NOMO-1 treated with DMSO at 0.1 percent for 48 hours (cell line): ENCODE measurements around the gene BCAS1.

ENCODE experiments used
- DNase-seq: peaks from one replicate; lab custom pipeline; 2025; ENCODE audit not compliant: unreplicated experiment; lab: John Stamatoyannopoulos, UW

The BCAS1 gene

GRCh38 chr20:53948383-53949318, 121.7 kb downstream of the BCAS1 start:
- DNase-seq: no peak

DNA sequence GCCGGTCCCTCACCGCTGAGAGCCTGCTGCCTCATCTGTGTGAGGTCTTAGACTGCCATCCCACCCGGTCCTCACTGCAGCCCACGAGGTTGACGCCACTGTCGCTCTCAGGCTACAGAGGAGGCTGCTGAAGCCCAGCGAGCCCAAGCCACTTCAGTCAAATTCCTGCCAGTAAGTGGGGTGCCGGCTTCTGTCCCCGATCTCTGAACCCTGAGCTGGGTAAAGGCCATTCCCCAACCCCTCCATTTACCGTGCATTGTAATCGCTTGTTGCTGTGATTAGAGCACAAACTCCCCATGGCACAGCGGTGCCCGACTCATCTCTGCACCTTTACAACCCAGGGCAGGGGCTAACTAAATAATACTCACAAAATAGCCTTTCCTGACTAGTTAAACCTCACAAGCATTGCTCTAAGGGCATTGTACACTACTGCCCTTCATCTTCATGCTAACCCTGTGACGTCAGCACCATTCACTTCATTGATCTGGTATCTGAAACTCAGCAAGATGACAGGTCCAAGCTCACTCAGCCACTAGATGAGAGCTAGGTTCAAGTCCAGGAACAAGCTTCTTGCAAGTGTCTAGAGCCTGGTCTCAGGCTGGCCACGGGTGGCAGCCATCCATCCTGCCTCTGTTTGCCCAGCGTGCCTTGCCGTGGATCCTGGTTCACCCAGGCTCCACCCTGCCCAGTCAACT, 122.7 kb downstream of the BCAS1 start:
- no peak for DNase-seq

- DNase-seq: no peak
Measured at GRCh38 chr20:53946106-53946505, 124.3 kb downstream of the BCAS1 start.

GRCh38 chr20:53945478-53945877, 124.9 kb downstream of the BCAS1 start:
- no peak for DNase-seq

GRCh38 chr20:53944796-53945195, 125.6 kb downstream of the BCAS1 start:
- DNase-seq: no peak

DNA sequence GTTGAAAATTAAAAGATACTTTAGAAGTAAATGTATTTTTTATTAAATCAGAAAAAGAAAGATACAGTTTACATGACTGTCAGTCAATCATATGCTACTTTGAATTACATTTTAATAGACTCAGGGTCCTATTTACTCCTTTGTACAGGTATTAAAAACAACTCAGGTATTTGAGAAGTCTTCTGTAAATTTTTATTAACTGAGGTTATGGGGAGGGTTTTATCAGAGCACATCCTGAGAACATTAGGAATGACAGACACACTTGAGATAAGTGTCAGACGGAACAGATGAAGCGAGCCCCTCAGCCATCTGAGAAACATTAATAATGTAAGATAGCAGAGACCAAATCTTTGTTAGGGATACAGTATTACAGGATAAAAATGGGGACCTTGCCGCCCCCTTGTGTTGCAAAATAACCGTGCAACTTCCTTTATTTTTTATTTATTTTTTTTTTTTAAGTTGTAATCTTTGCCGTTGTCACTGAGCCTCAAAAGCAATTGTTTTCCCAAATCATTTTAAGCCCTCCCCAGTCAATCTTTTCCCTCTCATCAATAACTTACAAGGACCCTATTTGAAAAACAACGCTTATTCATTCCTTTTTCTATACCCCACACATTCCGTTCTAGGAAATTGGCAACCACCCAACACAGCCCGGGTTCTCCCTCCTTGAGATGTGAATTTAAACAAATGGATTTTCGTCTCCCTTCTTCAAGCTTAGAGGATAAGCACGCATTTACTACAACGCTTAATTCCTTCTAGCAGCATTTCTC, 126.7 kb downstream of the BCAS1 start:
- peak; percentile 31 for DNase-seq

DNA sequence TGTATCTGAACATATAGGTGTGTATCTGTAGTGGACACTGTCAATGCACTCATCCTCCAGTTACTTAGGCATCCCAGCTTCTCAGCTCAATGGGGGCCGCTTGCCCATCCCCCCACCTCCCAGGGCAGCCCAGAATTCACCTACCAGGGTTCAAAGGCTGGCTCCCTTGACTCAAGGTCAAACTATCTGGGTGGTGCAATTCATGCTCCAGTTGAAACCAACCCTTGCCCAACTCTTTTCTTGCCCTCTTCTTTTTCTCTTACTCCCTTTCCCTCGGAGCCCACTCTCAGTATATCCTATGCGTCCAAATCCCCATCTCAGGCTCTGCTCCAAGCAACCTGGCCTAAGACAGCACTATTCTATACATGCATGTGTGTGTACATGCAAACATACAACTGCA, 127.4 kb downstream of the BCAS1 start:
- no peak for DNase-seq

DNA sequence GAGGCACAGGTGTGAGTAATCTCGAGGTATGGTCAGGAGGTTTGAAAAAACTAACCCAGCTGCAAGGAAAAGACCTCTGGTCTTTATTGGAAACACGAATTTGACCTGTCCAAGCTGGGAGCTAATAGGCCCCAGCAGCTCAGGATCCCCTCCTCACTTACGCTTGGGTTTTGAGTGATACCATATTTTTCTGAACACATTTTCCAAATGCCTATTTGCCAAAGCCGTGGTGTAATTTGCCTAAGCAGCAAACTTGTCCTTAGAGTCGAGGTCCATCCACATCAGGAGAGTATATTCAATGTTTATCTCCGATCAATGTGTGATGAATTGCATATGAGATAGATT, 128.0 kb downstream of the BCAS1 start:
- no peak for DNase-seq

DNA sequence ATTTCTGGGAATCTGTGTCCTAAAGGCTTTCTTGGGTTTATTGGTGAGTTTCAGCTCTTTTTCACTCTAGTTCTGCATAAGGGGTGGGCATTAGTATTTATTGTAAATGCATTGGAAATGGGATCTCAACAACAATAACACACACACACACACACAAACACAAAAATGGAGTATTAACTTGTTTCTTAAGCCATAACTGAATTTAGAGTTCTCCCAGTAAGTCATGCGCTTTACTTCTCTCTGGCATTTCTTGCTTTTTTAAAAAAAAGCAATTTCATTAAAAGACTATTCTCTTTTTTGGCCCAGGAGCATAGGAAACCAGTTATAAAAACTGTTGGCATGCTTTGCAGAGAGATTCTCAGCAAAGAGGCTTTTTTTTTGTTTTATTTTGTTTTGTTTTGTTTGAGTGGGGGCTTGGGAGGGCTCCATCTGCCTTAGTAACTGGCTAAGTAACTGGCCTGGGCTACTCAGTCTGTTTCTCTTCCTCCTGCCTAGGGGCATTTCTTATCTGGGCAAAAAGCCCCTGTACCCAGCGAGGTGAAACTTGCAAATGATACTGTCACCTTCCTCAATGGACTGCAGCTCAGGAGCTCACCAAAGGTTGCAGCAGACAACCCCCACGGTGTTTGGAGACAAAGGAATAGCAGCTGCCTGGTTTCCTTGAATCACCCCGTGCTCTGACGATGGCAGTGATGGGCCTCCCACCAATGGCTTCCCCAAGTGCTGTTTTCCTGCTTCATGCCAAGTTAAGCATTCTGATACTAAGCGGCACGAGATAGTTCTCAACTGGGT, 128.5 kb downstream of the BCAS1 start:
- no peak for DNase-seq

DNA sequence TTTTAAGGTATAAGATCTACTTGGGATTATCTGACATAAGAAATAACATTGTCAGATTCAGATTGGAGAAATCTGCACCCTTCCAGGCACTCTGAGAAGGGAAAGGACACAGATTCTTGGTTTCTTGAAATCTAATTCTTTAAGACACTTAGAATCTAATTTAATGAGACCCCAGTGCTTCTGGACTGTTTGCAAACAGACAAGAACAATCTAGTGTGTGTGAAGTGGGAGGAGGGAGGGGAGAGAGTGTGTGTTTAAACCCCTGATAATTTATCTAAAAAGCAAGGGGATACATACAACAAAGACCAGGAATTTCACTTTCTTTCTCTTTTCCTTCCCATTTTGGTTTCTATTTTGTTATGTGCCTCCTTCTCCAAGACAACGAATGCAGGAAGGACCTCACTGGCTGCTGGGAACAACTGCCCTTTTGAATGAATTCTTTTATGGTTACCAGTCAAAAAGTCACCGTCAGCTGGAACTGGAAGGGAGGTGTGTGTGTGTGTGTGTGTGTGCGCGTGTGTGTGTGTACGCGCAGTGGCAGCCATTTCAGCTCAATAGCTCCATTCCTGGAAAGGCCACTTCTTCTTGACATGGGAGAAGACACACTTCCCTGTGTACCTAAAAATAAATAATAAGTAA, 129.4 kb downstream of the BCAS1 start:
- peak; percentile 17 for DNase-seq

- no peak for DNase-seq
Measured at GRCh38 chr20:53940360-53940702, 130.1 kb downstream of the BCAS1 start.

DNA sequence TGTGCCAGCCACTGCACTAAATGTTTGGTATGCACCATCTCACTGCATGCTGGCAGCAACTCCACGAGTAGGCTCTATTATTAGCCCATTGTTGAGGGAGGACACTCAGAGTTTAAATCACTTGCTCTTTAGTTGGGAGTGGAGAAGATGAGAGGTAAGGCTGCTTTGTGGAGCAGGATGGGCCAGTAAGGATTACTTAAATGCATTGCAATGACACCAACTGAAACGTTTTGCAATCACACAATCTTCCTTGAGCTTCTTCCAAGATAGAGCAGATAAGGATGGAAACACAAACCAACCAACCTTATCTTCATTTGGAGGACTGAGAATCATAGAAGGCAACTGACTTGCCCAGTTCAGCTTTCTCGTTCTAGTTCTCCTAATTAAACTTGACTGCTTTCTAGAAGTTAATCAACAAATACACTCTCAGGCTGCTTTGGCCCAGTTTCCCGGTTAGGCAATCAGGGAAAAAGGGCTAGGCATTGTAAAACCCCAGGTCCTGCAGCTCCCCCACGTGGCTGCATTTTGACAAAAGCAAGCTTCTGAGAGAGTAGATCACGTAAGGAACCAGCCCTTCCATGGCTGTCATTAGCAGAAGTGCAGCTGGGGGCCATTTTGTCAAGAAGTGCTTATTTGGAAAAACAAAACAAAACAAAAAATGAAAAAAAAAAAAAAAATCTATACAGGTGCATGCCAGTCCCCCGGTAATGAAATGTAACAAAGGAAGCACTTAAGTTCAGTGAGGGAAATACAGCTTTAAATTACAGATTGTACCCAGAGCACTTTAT, 130.6 kb downstream of the BCAS1 start:
- peak; percentile 97 for DNase-seq

DNA sequence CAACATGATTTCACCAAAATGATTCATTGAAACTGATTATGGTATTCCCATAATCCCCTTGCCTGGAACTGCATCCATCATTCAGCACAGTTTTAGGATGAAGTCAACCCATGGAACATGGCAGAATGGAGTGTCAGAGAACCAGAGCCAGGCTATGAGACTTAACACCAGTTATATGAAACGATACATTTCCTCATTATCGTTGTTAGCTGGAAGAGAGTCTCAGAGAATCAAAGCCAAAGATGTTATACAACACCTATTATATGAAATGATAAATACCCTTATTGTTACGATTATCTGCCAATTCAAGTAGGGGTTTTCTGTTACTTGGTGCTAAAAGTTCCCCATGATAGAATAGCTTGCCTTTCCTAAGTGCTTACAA, 131.2 kb downstream of the BCAS1 start:
- no peak for DNase-seq

DNA sequence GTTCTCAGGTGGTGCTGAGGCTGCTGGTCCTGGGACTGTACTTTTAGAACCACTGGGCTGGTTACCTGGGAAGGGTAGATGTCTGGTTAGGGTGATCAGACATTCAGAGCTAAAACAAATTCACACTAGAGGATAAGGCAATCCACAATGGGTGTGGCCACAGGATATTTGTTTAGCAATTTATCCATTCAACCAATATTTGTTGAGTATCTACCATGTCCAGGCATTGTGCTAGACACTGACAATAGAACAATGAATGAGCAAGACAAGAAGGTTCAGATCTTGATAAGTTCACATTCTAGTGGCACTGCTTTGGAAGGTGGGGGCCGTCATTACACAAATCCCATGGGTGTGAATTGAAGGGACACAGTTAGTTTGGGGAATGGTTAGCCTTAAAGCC, 131.7 kb downstream of the BCAS1 start:
- no peak for DNase-seq

DNA sequence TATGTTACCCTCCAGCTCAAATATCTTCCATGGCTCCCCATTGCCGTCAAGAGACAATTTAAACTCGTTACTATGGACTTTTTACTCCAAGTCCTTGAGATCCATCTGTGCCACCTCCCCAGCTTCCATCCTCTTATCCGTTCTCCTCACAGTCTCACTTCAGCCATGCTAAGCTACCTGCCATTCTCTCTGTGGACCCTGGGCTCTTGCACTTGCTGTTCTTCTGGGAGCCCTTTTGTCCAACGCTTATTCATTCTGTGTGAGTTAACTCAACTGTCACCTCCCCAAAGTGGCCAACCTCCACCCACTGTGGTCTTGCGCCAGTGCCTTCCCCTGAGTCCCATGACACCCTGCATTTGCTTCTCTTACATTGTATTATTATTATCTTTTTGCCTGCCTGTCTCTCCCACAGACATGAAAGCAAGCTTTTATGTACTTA, 132.4 kb downstream of the BCAS1 start:
- no peak for DNase-seq

DNA sequence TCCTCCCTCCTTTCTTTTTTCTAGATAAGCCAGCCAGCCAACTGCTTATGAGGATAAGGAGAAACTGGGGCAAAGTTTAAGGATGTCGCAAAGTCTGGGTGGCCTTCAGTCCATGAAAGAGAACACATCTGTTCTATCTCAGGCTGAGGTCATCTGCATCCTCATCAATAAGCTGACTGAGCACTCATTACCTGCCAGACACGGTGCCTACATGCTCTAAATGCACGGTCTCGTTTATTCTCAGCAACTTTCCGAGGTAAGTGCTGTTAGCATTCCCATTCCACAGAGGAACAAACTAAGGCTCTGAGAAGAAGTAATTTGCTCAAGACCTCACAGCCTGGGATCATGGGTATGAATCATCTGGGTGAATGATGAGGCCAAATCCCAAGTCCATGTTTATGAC, 133.1 kb downstream of the BCAS1 start:
- DNase-seq: no peak

DNA sequence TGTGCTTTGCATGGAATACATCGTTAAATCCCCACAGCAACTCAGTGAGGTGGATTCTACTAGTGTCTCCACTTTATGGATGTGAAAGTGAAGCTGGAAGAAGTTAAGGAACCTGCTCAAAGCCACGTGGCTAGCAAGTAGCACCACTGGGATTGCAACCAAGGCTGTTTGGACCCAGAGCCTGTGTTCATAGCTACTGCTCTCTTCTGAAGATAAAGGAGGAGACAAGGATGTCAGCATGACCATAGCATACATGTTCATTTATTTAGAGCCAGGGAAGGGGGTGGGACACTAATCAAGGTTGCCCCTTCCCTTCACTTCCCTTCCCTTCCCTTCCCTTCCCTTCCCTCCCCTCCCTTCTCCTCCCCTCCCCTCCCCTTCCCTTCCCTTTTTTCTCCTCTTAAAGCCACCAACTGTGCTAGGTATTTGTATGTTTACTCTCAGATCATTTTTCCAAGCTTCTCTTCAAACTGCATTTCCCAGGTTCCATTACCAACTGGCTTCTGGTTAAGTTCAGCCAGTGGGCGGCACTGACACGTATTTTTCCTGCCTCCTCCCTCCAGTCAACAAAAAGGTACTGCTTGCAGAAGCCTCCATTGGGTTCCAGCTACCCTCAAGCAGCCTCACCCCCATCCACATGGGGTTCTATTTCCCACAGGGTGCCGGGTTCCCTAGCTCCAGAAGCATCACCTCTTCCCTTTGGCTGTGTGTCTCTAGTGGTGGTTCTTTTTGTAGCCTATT, 134.9 kb downstream of the BCAS1 start:
- peak; percentile 50 for DNase-seq

DNA sequence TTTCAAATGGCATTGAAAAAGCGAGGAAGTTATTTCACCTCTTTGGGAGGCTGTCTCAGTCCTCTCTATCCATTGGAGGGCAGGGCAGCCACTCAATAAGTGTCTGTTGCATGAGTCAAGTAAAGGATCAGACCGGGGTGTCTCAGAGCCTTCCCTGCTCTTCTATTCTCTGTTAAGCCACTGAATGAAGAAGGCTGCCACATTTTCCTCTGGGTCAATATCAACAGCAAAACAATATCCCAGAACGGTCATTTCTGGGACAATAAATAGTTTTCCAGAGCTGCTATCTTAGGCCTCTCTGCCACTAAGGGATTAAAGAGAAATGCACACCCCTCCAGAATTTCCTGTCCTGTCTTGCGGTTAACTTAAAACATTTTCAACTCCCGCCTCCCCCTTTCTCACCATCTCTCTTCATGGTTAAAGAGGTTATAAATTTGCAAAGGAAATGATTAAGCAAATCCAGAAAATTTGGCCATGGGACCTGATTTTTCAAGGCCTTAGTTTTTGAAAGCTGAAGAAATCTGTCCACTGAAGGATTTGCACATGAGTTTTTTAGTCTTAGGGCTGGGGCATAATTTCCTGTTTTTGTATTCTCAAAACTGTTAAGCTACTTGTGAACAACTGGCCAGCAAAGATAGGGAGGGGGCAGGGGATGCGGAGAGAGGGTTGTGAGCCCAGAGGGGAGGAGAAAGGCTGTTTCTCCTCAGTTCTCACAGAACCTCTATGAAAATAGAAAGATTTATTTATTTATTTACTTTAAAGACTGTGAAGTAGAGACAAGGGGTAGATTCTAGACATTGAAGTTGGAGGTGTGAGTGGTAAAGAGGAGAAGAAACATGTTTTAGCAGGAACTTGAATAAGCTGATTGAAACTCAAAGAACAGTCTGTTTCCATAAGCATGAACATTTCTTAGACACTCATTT, 135.7 kb downstream of the BCAS1 start:
- DNase-seq: peak; percentile 73
